COLO668 (cell line): Measurements from ENCODE around the gene FAM219A.
"Not testable (repeated sequence)": the region's sequence is repeated elsewhere in the genome, so short reads cannot be mapped to it uniquely, and the experiment has no call there.

Experiments used
- DNase-seq: peaks from one replicate; lab custom pipeline; 2025; ENCODE audit not compliant: unreplicated experiment; lab: John Stamatoyannopoulos, UW

The FAM219A gene

DNA sequence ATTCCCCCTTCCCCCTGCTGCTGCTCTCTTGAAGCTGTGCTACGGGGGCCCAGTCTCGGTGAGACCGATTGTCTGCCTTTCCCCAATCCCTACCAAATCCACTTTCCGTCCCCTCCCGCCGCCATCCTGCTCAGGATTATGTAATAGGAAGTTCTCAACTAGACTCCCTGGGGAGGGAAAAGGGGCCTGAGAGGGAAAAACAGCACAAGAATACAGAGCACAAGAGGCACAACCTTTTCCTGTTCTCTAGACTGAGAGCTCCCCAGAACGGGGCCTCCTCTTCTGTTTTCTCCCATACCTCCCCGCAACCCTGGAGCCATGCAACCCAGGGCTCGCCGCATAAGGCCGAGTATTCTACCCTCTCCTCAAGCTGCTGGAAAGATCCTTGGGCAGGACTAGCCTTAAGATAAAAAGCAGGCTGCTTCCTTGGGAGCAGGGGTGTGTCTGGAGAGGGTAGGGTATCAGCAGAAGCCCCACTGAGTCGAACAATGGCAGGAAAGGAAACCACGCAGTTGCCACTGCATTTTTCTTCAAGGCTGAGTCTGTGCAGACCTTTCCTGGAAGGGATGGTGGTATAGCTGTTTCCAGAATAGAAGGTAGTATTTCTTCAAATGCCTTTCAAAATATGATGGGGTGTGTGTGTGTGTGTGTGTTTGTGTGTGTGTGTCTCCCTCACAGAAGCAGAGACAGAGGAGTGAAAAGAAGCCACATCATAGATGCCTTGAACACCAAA, 94.6 kb downstream of the FAM219A start:
- no peak for DNase-seq

DNA sequence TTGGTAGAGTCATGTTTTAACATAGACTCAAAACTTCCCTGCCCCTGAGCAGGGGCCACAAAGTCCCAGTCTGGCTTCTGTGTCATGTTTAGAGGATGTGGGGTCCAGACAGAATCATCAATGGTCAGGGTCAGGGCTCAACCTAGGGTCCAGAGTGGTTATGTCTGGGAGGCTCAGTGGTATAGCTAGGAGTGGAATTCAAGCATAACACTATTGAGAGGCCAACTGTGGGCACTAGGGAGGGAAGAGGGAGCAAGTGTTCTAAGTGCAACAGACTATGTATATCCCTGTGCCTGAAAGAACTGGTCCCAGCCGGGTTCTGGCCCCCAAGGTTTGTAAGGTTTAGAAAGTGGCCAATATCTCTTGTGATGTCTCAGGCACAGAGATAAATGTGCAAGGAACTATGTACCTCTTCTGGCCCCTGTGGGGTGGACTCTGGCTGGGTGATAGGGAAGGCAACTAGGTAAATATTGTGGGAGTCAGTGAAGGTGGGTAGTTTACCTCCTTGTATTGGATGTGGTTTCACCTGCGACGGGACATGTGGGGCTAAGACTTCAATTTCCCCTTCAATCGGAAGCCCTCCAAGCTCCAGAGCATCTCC, 95.7 kb downstream of the FAM219A start:
- no peak for DNase-seq

DNA sequence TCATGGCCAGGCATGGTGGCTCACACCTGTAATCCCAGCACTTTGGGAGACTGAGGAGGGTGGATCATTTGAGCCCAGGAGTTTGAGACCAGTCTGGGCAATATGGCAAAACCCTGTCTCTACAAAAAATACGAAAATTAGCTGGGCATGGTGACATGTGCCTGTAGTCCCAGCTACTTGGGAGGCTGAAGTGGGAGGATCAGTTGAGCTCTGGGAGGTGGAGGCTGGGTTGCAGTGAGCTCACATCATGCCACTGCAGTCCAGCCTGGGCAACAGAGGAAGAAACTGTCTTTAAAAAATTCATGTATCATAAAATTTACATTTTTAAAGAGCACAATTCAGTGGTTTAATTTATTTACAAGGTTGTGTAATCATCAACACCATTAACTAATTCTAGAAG, 105.4 kb downstream of the FAM219A start:
- DNase-seq = not testable (repeated sequence)

DNA sequence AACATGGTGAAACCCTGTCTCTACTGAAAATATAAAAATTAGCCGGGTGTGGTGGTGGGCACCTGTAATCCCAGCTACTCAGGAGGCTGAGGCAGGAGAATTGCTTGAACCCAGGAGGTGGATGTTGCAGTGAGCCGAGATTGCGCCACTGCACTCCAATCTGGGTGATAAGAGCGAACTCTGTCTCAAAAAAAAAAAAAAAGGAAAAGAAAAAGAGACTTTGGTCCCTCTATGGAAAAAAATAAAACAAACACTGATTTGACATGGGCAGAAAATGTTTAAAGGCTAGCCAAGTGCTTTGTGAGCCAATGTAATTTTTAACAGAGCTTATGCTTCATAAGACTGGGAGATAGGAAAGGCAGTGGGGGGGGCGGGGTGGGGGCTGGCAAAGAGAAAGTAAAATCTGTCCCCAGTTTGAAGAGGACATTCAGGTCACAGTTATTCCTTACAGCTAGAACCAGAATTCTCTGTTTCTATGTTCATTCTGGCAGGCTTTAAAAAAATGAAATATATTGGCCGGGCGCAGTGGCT, 106.2 kb downstream of the FAM219A start:
- DNase-seq = not testable (repeated sequence)

DNA sequence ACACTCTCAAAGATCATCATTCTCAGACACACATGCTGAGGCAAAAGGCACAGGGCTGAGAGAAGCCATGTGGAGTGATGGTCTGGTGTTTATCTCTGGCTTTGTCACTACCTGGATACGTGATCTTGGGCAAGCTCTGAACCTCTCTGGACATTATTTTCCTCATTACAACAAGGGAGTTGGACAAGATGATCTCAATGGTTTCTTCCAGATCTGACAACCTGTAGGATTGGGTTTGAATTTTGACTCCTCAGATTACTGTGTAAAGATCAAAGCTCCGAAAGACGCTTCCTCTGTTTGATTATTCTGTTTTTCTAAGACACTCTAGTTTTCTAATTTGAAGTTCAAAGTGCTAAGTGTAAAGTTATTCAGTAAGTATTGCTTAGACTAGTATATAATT, 109.0 kb downstream of the FAM219A start:
- DNase-seq = no peak
